ENCODE results near the gene CLSTN1. TPM values are rescaled to one million over a fixed set of nuclear protein-coding genes. Genes with fewer than 3 reads are reported as not detected.

The CLSTN1 gene
- polyA plus RNA-seq, 1 of the 3 experiments (the other 2 are of a cell fraction), result 59.6 TPM

- Histone ChIP-seq H3K27me3 (ENCODE audit: insufficient read depth) (no peaks in the 10 kb centered on the region), H3K9me3 (no peaks in the 10 kb centered on the region), H3F3A (replicated peaks; ENCODE audit: insufficient read depth) (no peaks in the 10 kb centered on the region), H3K9ac (no peak overlapping the region), H3K4me1 (ENCODE audit: control insufficient read depth in 1 of 2, insufficient read depth in 2 of 2, low read depth in 1 of 2, low read length in 1 of 2) (peaks cover 2 to 9% of the 10 kb centered on the region in 2 experiments; a peak in 2 of 4 replicates), H3K36me3 (replicated peaks in 1 of 2; ENCODE audit: control insufficient read depth in 1 of 2, insufficient read depth in 2 of 2, low read length in 1 of 2) (no peaks in the 10 kb centered on the region), H4K20me1 (ENCODE audit: insufficient read depth) (no peaks in the 10 kb centered on the region), H2AFZ (ENCODE audit: low read depth) (no peak overlapping the region), H3K79me2 (ENCODE audit: insufficient read depth) (no peaks in the 10 kb centered on the region), H3K4me2 (no peak overlapping the region), H3K9me2 (no peaks in the 10 kb centered on the region), H3K27ac (ENCODE audit: low read depth in 2 of 2, low read length in 1 of 2) (no peak overlapping the region), H3K4me3 (ENCODE audit: low read depth in 2 of 2, low read length in 1 of 2) (no peak overlapping the region)
- ChIA-PET CTCF (interaction anchor here (1.0 to 2.1 kb wide), 3 partner anchors 9 to 68 kb away, joined by 3 to 10 read pairs (median 7); no protein-coding TSS in a partner anchor), POLR2A (no interaction called here)
- 99% methylated on average over 14 of the region's 29 CpGs for whole genome bisulfite sequencing (ENCODE audit: low lambda C conversion rate)
- TF ChIP-seq ELF1 (IDR thresholded peaks at IDR 0.05) (no peak), CHD2 (IDR thresholded peaks at IDR 0.05; ENCODE audit: low read length, partially characterized antibody) (no peak), FOXJ3 (CRISPR knock-in tag; IDR thresholded peaks at IDR 0.05) (no peak), TEAD4 (IDR thresholded peaks at IDR 0.05; ENCODE audit: borderline replicate concordance, insufficient read depth) (no peak), CTCF (IDR thresholded peaks at IDR 0.05) (no peak), NFIC (IDR thresholded peaks at IDR 0.05; ENCODE audit: borderline replicate concordance) (no peak), RXRA (IDR thresholded peaks at IDR 0.05; ENCODE audit: borderline replicate concordance, low read depth) (no peak), GATA2 (CRISPR knock-in tag; IDR thresholded peaks at IDR 0.05) (no peak), RCOR1 (IDR thresholded peaks at IDR 0.05; ENCODE audit: low read length) (no peak), USF1 (IDR thresholded peaks at IDR 0.05; ENCODE audit: borderline replicate concordance, low read depth) (no peak), JUND (IDR thresholded peaks at IDR 0.05) (no peak), TCF12 (IDR thresholded peaks at IDR 0.05) (no peak), TAF1 (IDR thresholded peaks at IDR 0.05; ENCODE audit: borderline replicate concordance, low read depth, low read length) (no peak), FOSL2 (IDR thresholded peaks at IDR 0.05; ENCODE audit: borderline replicate concordance, low read depth) (no peak), PBX3 (IDR thresholded peaks at IDR 0.05) (no peak), USF2 (IDR thresholded peaks at IDR 0.05; ENCODE audit: borderline replicate concordance, low read depth, low read length) (no peak), REST (IDR thresholded peaks at IDR 0.05; ENCODE audit: low read depth, low read length) (no peak), ZBTB33 (IDR thresholded peaks at IDR 0.05; ENCODE audit: borderline replicate concordance, low read depth) (no peak), SIN3A (IDR thresholded peaks at IDR 0.05; ENCODE audit: borderline replicate concordance, low read depth, low read length) (no peak), RFX5 (IDR thresholded peaks at IDR 0.05; ENCODE audit: low read length) (no peak)
- no peak for DNase-seq
These were observed 107.2 kb downstream of the CLSTN1 start for GRCh38 chr1:9716404-9717192.

Measured in SK-N-SH (cell line).